Activated T-helper 17 cell treated with anti-CD3 and anti-CD28 coated beads, Interleukin-2, amount 50 U/mL, for 72 hours (primary cell): ENCODE data around the gene GOLGA5. TPM values are rescaled to one million over a fixed set of nuclear protein-coding genes. Genes with fewer than 3 reads are reported as not detected.
"Not testable (repeated sequence)": the region's sequence is repeated elsewhere in the genome, so short reads cannot be mapped to it uniquely, and the experiment has no call there.

Experiments used
- ATAC-seq: fragments of 150-1000 bp; cut with Tn5 transposase; replicated peaks from 2 replicates; pipeline ENCODE4 v1.10.0; 2021; ENCODE audit warnings: mild to moderate bottlenecking, moderate library complexity
- H3K27ac Mint-ChIP-seq: one replicate; pipeline ENCODE4 v1.8.0; 2022; ENCODE audit warnings: mixed read lengths
- H3K27me3 Mint-ChIP-seq: one replicate; pipeline ENCODE4 v1.8.0; 2022; ENCODE audit warnings: mixed read lengths
- H3K36me3 Mint-ChIP-seq: one replicate; pipeline ENCODE4 v1.8.0; 2022; ENCODE audit warnings: low read depth, mild to moderate bottlenecking, mixed read lengths
- H3K4me1 Mint-ChIP-seq: one replicate; pipeline ENCODE4 v1.8.0; 2022; ENCODE audit warnings: mixed read lengths
- H3K4me3 Mint-ChIP-seq: one replicate; pipeline ENCODE4 v1.8.0; 2022; ENCODE audit warnings: mild to moderate bottlenecking, mixed read lengths
- H3K9me3 Mint-ChIP-seq: one replicate; pipeline ENCODE4 v1.8.0; 2022; ENCODE audit warnings: mixed read lengths
- total RNA-seq, 2 donors: library from RNA; stranded (reverse); gene quantifications; one replicate each; pipeline ENCODE4 v1.2.3, GENCODE V29; 2022

GOLGA5 gene
- total RNA-seq: 10 to 100 TPM; 18.8 to 19.5 TPM

DNA sequence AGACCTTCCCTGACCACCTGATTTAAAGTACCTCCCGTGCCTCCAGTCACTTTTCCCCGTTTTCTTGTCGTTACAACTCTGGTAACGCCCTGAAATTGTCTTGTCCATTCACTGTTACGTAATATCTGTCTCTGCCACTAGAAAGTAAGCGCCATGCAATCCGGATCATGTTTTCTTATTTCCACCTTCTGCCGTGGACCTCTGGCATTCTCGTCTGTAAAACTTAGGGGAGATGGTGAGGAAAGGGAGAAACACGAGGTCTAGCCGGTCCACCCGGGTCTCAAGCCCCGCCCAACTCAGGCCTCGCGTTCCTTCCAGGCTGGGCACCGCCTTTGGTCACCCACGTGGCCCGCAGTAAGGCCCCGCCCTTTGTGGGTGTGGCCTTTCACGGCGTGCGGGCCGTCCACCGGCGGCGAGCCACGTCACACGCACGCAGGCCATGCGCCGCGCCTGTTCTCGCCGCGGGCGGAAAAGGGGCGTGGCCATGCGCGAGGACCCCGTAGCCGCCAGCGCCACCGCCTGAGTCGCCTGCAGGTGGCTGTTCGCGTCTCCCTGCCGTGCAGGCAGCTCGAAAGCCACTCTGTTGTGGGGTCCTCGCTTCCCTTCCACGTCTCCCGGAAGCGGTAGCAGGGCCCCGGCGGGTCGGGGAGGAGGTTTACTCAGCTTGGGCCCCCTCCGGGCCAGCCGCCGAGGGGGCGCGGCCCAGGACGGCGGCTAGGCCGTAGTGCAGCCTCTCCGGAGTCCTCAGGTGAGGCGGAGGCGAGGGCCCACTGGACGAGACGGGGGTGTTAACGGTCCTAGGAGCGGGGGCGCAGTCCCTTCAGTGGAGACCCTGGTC, at the start of gene GOLGA5:
GOLGA5 (plus strand) TSS at position 597 of the 838 bp plus-strand sequence. CDS start 3,133 bp downstream, outside the sequence.
- ATAC-seq: peak; percentile 98
- Mint-ChIP-seq H3K4me1 (peaks cover 16% of the 10 kb centered on the region), H3K27ac (peak within 1 kb of the TSS; percentile 99), H3K27me3 (no peaks in the 10 kb centered on the region), H3K9me3 (peaks cover 21% of the 10 kb centered on the region), H3K4me3 (peak within 1 kb of the TSS; percentile 99), H3K36me3 (peaks cover 39% of the 10 kb centered on the region)

DNA sequence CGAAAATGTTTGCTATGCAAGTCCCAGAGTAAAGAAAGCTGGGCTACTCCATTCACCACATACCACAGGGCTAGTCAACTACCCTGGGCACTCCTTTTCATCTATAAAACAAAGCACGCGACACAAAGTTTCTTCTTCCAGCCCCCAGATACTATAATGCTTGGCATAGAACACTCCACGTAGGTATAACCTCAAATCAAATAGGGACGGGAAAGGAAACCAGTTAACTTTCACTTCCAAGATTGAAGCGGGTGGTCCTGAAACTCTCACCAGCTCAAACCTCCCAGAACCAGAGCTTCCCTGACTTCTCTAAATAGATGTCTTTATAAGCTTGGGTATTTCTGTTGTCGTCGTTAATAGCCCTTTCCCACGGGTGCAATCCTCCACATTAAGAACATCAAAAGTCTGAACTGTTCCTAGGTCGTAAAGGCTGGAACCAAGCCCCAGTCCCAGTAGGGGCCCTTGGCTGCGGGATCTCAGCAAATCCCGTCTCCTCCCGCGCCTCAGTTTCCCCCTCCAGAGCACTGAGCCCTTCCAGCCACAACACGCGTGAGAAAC, 46.3 kb upstream of the GOLGA5 start:
- H3K36me3 Mint-ChIP-seq: no peaks in the 10 kb centered on the region
- ATAC-seq: peak; percentile 22
- peak overlapping the region; percentile 65 for H3K27ac Mint-ChIP-seq
- peak overlapping the region; percentile 84 for H3K4me3 Mint-ChIP-seq
- H3K27me3 Mint-ChIP-seq: peaks cover 17% of the 10 kb centered on the region
- peaks cover 16% of the 10 kb centered on the region for H3K4me1 Mint-ChIP-seq
- H3K9me3 Mint-ChIP-seq: no peaks in the 10 kb centered on the region

DNA sequence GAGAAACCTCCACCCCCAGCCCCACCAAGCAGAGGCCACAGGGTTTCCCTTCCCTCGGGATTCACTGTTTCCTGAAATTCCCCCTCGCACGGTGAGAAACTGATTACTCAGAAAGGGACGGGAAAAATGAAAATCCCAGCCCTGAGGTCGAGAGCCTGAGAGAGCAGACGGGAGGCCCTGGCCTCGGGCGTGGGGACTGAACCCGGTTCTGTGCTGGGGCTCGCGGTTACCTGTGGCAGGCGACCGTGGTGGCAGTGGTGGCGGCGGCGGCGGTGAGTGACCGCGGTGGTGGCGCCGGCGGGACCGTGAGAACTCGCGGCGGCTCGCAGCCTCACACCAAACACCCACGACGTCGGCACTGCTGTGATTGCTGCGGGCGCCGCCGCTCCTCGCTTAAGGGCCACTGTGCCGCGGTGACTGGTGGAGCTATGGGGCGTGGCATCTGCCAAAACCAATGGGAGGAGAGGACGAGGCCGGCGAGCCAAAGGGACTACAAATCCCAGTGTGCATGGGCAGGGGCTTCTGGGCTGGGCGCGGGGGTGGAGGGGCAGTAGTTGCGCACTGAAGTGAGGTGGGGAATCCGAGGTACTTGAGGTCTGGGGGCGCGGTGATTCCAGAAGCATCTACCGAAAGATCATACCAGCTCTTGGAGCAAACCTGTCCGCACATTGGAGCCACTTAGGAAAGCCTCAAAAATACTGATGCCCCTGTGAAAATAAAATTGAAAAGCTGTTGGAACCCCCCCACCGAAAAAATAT, 45.7 kb upstream of the GOLGA5 start, which contains the start of gene LGMN:
LGMN (minus strand) TSS at position 369 of the 758 bp plus-strand sequence. CDS start 15,841 bp downstream, outside the sequence.
- peak; percentile 96 for ATAC-seq
- Mint-ChIP-seq H3K27ac (peak within 1 kb of the TSS; percentile 65), H3K36me3 (no peaks in the 10 kb centered on the region), H3K9me3 (no peaks in the 10 kb centered on the region), H3K4me1 (peaks cover 16% of the 10 kb centered on the region), H3K27me3 (peaks cover 17% of the 10 kb centered on the region), H3K4me3 (peak within 1 kb of the TSS; percentile 84)

DNA sequence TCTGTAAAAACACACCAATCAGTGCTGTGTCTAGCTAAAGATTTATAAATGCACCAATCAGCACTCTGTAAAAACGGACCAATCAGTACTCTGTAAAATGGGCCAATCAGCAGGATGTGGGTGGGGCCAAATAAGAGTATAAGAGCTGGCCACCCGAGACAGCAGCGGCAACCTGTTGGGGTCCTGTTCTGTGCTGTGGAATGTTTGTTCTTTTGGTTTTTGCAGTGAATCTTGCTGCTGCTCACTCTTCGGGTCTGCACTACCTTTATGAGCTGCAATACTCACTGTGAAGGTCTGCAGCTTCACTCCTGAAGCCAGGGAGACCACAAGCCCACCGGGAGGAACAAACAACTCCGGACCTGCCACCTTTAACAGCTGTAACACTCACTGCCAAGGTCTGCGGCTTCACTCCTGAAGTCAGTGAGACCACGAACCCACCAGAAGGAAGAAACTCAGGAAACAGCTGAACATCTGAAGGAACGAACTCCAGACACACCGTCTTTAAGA, 43.8 kb upstream of the GOLGA5 start:
- Mint-ChIP-seq H3K27me3 (peaks cover 17% of the 10 kb centered on the region), H3K4me3 (peak overlapping the region; percentile 84), H3K4me1 (peaks cover 16% of the 10 kb centered on the region)
- H3K36me3 Mint-ChIP-seq, H3K9me3 Mint-ChIP-seq, ATAC-seq, H3K27ac Mint-ChIP-seq: not testable (repeated sequence)

DNA sequence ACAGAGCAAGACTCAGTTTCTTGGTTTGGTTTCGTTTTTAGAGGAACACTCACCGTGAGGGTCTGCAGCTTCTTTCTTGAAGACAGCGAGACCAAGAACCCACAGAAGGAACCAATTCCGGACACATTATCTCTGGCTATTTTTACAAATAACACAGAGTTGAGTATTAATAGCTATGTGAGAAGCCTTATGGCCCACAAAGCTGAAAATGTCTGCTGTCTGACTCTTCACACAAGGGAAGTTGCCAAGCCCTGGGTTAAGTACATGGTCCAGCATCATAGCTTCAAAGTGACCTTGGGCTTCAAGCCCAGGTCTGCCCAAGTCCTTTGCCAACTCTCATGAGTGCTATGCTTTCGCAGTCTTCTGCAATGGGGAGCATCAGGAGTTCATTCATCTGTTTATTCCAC, 43.1 kb upstream of the GOLGA5 start:
- Mint-ChIP-seq H3K36me3 (no peaks in the 10 kb centered on the region), H3K9me3 (no peaks in the 10 kb centered on the region), H3K4me1 (peaks cover 16% of the 10 kb centered on the region), H3K4me3 (peak overlapping the region; percentile 84), H3K27ac (no peak overlapping the region), H3K27me3 (peaks cover 17% of the 10 kb centered on the region)
- no peak for ATAC-seq

GRCh38 chr14:92751819-92752218, 42.3 kb upstream of the GOLGA5 start:
- Mint-ChIP-seq H3K27ac (no peak overlapping the region), H3K4me3 (no peak overlapping the region), H3K9me3 (no peaks in the 10 kb centered on the region), H3K4me1 (peaks cover 16% of the 10 kb centered on the region), H3K27me3 (peaks cover 17% of the 10 kb centered on the region), H3K36me3 (no peaks in the 10 kb centered on the region)
- ATAC-seq: no peak

DNA sequence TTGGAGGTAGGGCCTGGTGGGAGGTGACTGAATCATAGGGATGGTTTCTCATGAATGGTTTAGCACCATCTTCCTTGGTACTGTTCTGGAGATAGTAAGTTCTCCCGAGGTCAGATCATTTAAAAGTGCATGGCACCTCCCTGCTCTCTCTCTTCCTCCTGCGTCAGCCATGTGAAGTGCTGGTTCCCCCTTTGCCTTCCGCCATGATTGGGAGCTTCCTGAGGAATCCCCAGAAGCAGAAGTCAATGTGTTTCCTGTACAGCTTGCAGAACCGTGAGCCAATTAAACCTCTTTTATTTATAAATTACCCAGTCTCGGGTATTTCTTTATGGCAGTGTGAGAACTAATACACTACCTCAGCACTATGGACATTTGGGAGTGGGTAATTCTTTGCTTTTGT, 40.9 kb upstream of the GOLGA5 start:
- Mint-ChIP-seq H3K27ac (no peak overlapping the region), H3K36me3 (no peaks in the 10 kb centered on the region), H3K4me3 (no peak overlapping the region), H3K9me3 (no peaks in the 10 kb centered on the region), H3K4me1 (peaks cover 4% of the 10 kb centered on the region), H3K27me3 (peaks cover 6% of the 10 kb centered on the region)
- ATAC-seq: no peak

GRCh38 chr14:92754966-92755365, 39.1 kb upstream of the GOLGA5 start:
- ATAC-seq: no peak
- no peaks in the 10 kb centered on the region for H3K9me3 Mint-ChIP-seq
- H3K36me3 Mint-ChIP-seq: no peaks in the 10 kb centered on the region
- no peak overlapping the region for H3K27ac Mint-ChIP-seq
- no peaks in the 10 kb centered on the region for H3K27me3 Mint-ChIP-seq
- no peak overlapping the region for H3K4me3 Mint-ChIP-seq
- H3K4me1 Mint-ChIP-seq: peaks cover 11% of the 10 kb centered on the region

- no peaks in the 10 kb centered on the region for H3K9me3 Mint-ChIP-seq
- no peak for ATAC-seq
- H3K4me3 Mint-ChIP-seq: no peak overlapping the region
- H3K27me3 Mint-ChIP-seq: no peaks in the 10 kb centered on the region
- no peaks in the 10 kb centered on the region for H3K36me3 Mint-ChIP-seq
- peaks cover 12% of the 10 kb centered on the region for H3K4me1 Mint-ChIP-seq
- H3K27ac Mint-ChIP-seq: no peak overlapping the region
Measured at GRCh38 chr14:92755495-92755894, 38.6 kb upstream of the GOLGA5 start.

DNA sequence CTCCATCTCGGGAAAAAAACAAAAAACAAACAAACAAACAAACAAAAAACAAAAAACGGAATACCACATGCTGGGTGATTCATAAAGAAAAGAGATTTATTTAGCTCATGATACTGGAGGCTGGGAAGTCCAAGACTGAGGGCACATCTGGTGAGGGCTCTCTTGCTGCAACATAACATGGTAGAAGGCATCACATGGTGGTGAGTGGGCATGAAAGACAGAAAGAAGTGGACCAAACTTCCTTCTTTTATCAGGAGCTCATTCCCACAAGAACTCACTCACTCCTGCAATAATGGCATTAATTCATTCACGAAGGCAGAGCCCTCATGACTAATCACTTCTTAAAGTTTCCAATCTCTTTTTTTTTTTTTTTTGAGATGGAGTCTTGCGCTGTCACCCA, 37.7 kb upstream of the GOLGA5 start:
- no peak for ATAC-seq
- Mint-ChIP-seq H3K4me1 (peaks cover 16% of the 10 kb centered on the region), H3K4me3 (no peak overlapping the region), H3K9me3 (no peaks in the 10 kb centered on the region), H3K36me3 (no peaks in the 10 kb centered on the region), H3K27ac (no peak overlapping the region), H3K27me3 (no peaks in the 10 kb centered on the region)

DNA sequence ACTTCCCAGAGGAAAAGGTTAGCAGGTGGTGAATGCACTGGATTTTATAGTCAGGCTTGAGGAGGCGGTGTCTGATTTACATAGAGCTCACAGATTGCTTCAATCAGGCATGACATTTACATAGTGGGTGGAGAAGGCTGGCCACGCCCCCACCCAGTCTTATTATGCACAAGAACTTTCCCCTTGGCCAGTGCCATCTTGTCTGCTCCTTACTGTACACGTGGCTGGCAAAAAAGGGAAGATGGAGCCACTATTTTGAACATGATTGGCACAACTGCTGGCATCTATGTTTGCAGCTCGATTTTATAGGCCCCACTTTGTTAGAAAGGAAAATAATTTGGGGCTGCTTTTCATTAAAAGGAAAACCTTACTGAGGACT, 34.8 kb upstream of the GOLGA5 start:
- Mint-ChIP-seq H3K4me3 (peak overlapping the region; percentile 34), H3K27me3 (peaks cover 10% of the 10 kb centered on the region), H3K27ac (peak overlapping the region; percentile 76), H3K36me3 (no peaks in the 10 kb centered on the region), H3K9me3 (no peaks in the 10 kb centered on the region), H3K4me1 (peaks cover 16% of the 10 kb centered on the region)
- peak; percentile 71 for ATAC-seq

GRCh38 chr14:92759679-92760523, 34.2 kb upstream of the GOLGA5 start:
- no peaks in the 10 kb centered on the region for H3K36me3 Mint-ChIP-seq
- peaks cover 16% of the 10 kb centered on the region for H3K4me1 Mint-ChIP-seq
- H3K4me3 Mint-ChIP-seq: peak overlapping the region; percentile 34
- peak overlapping the region; percentile 76 for H3K27ac Mint-ChIP-seq
- H3K27me3 Mint-ChIP-seq: peaks cover 10% of the 10 kb centered on the region
- no peaks in the 10 kb centered on the region for H3K9me3 Mint-ChIP-seq
- peak; percentile 78 for ATAC-seq

DNA sequence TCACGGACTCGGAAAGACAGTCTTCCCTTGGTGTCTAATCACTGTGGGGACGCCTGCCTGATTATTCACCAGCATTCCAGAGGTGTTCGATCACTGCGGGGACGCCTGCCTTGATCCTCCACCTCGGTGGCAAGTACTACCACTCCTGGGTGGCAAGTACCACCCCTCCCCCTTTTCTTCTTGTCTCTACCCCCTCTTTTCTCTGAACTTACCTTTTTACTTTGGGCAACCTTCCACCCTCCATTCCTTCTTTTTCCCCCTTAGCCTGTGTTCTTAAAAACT, 33.6 kb upstream of the GOLGA5 start:
- H3K4me1 Mint-ChIP-seq: peaks cover 16% of the 10 kb centered on the region
- H3K27me3 Mint-ChIP-seq: peaks cover 10% of the 10 kb centered on the region
- H3K9me3 Mint-ChIP-seq: no peaks in the 10 kb centered on the region
- no peak for ATAC-seq
- H3K36me3 Mint-ChIP-seq: no peaks in the 10 kb centered on the region
- H3K4me3 Mint-ChIP-seq: peak overlapping the region; percentile 34
- H3K27ac Mint-ChIP-seq: peak overlapping the region; percentile 76
